ENCODE data around the gene FOXP4.

The FOXP4 gene

GRCh38 chr6:41602864-41603608 is 56.9 kb downstream of the FOXP4 start:
- POLR2A ChIA-PET = no interaction called here
- peak; percentile 97 for TF ChIP-seq CTCF (IDR thresholded peaks at IDR 0.05; ENCODE audit: control extremely low read depth, extremely low read depth, low read depth, missing control alignments)
- peak; percentile 87 for DNase-seq (ENCODE audit: extremely low spot score)
- CTCF ChIA-PET = interaction anchor here (0.8 to 4.0 kb wide), 44 partner anchors 8 to 452 kb away, joined by 3 to 41 read pairs (median 4); partner anchors contain the start of gene TOMM6

GRCh38 chr6:41604006-41604405 is 57.8 kb downstream of the FOXP4 start:
- POLR2A ChIA-PET = no interaction called here
- no peak for DNase-seq (ENCODE audit: extremely low spot score)
- TF ChIP-seq CTCF (IDR thresholded peaks at IDR 0.05; ENCODE audit: control extremely low read depth, extremely low read depth, low read depth, missing control alignments) = no peak
- CTCF ChIA-PET = interaction anchor here (1.1 to 4.0 kb wide), 10 partner anchors 7 to 440 kb away, joined by 3 to 41 read pairs (median 8); partner anchors contain the start of gene TOMM6

DNA sequence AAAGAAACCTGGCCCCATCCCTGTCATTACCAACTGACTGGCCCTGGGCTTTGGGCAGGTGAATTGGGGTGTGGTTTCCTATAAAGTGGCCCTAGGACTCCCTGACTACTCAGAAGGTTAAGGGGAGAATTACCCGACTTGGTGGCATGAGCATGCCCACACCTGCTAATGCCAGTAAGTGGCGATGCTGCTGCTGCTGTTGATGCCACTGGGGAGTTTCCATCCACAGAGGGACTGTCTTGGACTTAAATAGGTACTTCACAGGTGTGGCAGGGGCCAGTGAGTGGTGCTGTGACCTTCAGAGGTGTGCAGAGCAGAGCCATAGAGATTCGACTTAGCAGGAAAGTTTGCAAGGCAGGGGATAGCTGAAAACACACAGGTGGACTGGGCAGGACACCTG is 59.5 kb downstream of the FOXP4 start:
- TF ChIP-seq CTCF (IDR thresholded peaks at IDR 0.05; ENCODE audit: control extremely low read depth, extremely low read depth, low read depth, missing control alignments) = no peak
- no peak for DNase-seq (ENCODE audit: extremely low spot score)
- ChIA-PET CTCF (interaction anchor here (1.0 to 4.0 kb wide), 9 partner anchors 9 to 180 kb away, joined by 3 to 31 read pairs (median 5); partner anchors contain the start of gene TOMM6), POLR2A (interaction anchor here (0.7 kb wide), 1 partner anchor 78 kb away, joined by 3 read pairs; no protein-coding TSS in a partner anchor)

- no peak for DNase-seq (ENCODE audit: extremely low spot score)
- POLR2A ChIA-PET = no interaction called here
- no peak for TF ChIP-seq CTCF (IDR thresholded peaks at IDR 0.05; ENCODE audit: control extremely low read depth, extremely low read depth, low read depth, missing control alignments)
- CTCF ChIA-PET = interaction anchor here (1.0 to 2.6 kb wide), 6 partner anchors 12 to 239 kb away, joined by 3 to 12 read pairs (median 4); no protein-coding TSS in a partner anchor
Measured at GRCh38 chr6:41607036-41607435, 60.9 kb downstream of the FOXP4 start.

DNA sequence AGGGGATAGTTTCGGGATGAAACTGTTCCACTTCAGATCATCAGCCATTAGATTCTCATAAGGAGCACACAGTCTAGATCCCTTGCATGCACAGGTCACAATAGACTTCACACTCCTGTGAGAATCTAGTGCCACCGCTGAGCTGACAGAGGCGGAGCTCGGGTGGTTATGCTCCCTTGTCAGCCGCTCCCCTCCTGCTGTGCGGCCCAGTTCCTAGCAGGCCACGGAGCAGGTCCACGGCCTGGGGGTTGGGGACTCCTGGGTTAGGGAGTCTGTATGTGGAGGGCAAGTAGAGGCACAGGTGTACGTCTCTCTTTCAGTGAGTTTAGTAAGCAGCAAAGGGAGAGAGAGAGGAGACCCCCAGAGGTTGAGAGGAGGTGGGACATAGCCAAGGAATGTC is 61.6 kb downstream of the FOXP4 start:
- ChIA-PET POLR2A (no interaction called here), CTCF (interaction anchor here (1.0 to 2.6 kb wide), 3 partner anchors 11 to 239 kb away, joined by 3 to 12 read pairs (median 4); no protein-coding TSS in a partner anchor)
- DNase-seq (ENCODE audit: extremely low spot score) = no peak
- TF ChIP-seq CTCF (IDR thresholded peaks at IDR 0.05; ENCODE audit: control extremely low read depth, extremely low read depth, low read depth, missing control alignments) = no peak

DNA sequence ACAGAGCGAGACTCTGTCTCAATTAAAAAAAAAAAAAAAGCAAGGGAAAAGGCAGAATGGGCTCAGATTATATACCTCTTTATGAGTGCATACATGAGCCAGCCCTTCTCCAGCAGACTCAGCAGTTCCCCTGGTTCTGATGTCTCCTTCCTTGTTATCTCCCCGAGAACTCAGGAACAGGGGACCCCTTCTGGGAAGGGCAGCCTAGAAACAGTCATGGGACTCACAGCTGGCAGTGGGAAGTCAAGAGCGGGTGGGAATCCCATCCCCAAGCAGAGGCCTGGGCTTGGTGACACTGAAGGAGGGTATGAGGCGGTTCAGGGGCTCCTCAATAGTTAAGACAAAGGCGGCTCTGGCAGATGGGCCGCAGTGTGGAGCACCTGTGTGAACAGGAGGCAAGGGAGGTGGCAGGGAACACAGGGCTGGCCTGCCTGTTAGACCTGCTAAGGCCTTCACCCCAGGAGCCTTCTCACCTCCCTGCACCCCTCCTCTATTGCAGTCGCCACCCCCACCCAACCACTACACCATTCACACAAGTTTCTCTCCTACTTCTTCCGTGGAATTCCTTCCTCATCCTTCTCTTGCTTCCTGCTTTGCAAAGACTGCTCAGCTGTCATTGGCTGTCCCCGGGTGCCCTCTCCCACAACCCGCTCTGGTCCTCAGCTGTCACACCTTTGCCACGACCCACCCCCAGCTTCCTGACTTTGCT is 62.4 kb downstream of the FOXP4 start:
- no peak for DNase-seq (ENCODE audit: extremely low spot score)
- TF ChIP-seq CTCF (IDR thresholded peaks at IDR 0.05; ENCODE audit: control extremely low read depth, extremely low read depth, low read depth, missing control alignments) = no peak
- POLR2A ChIA-PET = no interaction called here

More for the DNA sequence above, 62.4 kb downstream of the FOXP4 start:
- CTCF ChIA-PET = interaction anchor here (2.6 kb wide), 1 partner anchor 167 kb away, joined by 12 read pairs; no protein-coding TSS in a partner anchor
